Heart right ventricle (tissue), 16 donors: ENCODE results near the gene AKR1D1. TPM values are rescaled to one million over a fixed set of nuclear protein-coding genes. Genes with fewer than 3 reads are reported as not detected.

Experiments
- ATAC-seq, 8 donors: fragments of 200-7000 bp; cut with Tn5 transposase; one replicate each; pipeline ENCODE4 v1.9.1; 2020; ENCODE audit warnings: mild to moderate bottlenecking in 8 of 8, moderate library complexity in 8 of 8, moderate number of reproducible peaks in 1 of 8
- DNase-seq, 2 donors: peaks; one replicate each; pipeline ENCODE4 v3.0.0-alpha.2; 2020
- H3K27ac ChIP-seq, 10 donors: fragments of 200-600 bp; sonication (generic) in 2 of 10; one replicate each; pipeline versions ENCODE4 v1.5.0 to v1.8.0; 2020 to 2022; ENCODE audit warnings: mild to moderate bottlenecking in 3 of 10
- H3K27me3 ChIP-seq, 7 donors: fragments of 200-600 bp; one replicate each; pipeline ENCODE4 v1.8.0; 2021 to 2022; ENCODE audit warnings: mild to moderate bottlenecking in 2 of 7
- H3K36me3 ChIP-seq, 9 donors: fragments of 200-600 bp; sonication (generic) in 1 of 9; one replicate each; pipeline versions ENCODE4 v1.5.0 to v1.8.0; 2020 to 2022; ENCODE audit warnings: mild to moderate bottlenecking in 2 of 9
- H3K4me1 ChIP-seq, 9 donors: fragments of 200-600 bp; sonication (generic) in 1 of 9; one replicate each; pipeline versions ENCODE4 v1.5.0 to v1.8.0; 2020 to 2022; ENCODE audit warnings: mild to moderate bottlenecking in 4 of 9
- H3K4me3 ChIP-seq, 10 donors: fragments of 200-600 bp; sonication (generic) in 2 of 10; one replicate each; pipeline versions ENCODE4 v1.5.0 to v1.8.0; 2020 to 2022; ENCODE audit warnings: mild to moderate bottlenecking in 7 of 10, moderate library complexity in 2 of 10
- H3K9me3 ChIP-seq, 11 donors: fragments of 200-600 bp in 10 of 11; sonication (generic) in 2 of 11; one replicate each; pipeline versions ENCODE4 v1.5.0 to v1.8.0; 2013 to 2022; ENCODE audit warnings: mild to moderate bottlenecking in 2 of 11, control low read depth in 1 of 11, moderate library complexity in 1 of 11
- WGBS, 2 donors: extraction: QIAGEN DNeasy Blood & Tissue Kit; methylation state at CpG; one replicate each; pipeline ENCODE4 v1.1.7; 2013; ENCODE audit warnings: inconsistent platforms in 1 of 2; 5-methylcytosine and 5-hydroxymethylcytosine counted together
- intact Hi-C, 10 donors: fragments of 100-400 bp; cut with DNase I; formaldehyde crosslinking; loops; one replicate each; pipeline versions ENCODE4 v1.11.1 to v1.14.2; 2022
- polyA plus RNA-seq, 2 donors: library from polyadenylated mRNA; stranded (reverse); fragments of 200-250 nt; gene quantifications; one replicate each; pipeline ENCODE4 v1.2.3, GENCODE V29; 2013
- total RNA-seq, 10 donors: library from RNA; stranded (reverse); fragmentation: NEBNext Ultra II Directional in 3 of 10; extraction: Animal tissue kit (Norgen Biotek cat#: 25700) in 3 of 10; gene quantifications; one replicate each; pipeline versions ENCODE4 v1.2.1 to v1.2.4, GENCODE V29; 2021 to 2023
- TF ChIP-seq, protein P1 (sequence below), 9 donors: fragments of 200-600 bp; sonication (generic) in 2 of 9; IDR thresholded peaks; one replicate each; pipeline versions ENCODE4 v1.5.0 to v1.8.0; 2021 to 2022; ENCODE audit warnings: antibody characterized with exemption in 9 of 9, mild to moderate bottlenecking in 5 of 9, moderate library complexity in 1 of 9
- donor health status: Arrhythmogenic right ventricular cardiomyopathy.
- donor health status: ischemic (EF 13 %, LVEDD 7.1; RV severe dilation, severe dysfunction).
- donor health status: healthy with polysubstance abuse.
- donor health status: DM: no; HTN: yes; CAD: no.
- donor health status: DM: no; HTN: no; CAD: no.
- donor health status: ischemic (EF 25% LVEDD 6.9; RV normal size, moderate dysfunction).
- donor health status: ischemic (EF 25% LVEDD 5.7; RV mildly dilated, moderate dysfunction).
- donor health status: healthy.
- donor health status: DM: yes; HTN: yes; CAD: no.
- donor health status: Ischemic cardiomyopathy.
- donor health status: ischemic (EF 35%, LVEDD 5.7; RV mildly dilated, moderate dysfunction).
- donor health status: nonischemic (EF 11% LVEDD 7.7; RV severe dilation, severe dysfunction).
- donor health status: DM: yes; HTN: yes; CAD: no.
- donor health status: PGD.
- donor health status: ischemic (EF 29% LVEDD 5.4; RV normal size, mild dysfunction).
- donor health status: nonischemic (EF 23%, LVEDD 6.1; RV moderate dilation, normal function).

Gene AKR1D1
- total and polyA plus RNA-seq, 12 donors: not detected

DNA sequence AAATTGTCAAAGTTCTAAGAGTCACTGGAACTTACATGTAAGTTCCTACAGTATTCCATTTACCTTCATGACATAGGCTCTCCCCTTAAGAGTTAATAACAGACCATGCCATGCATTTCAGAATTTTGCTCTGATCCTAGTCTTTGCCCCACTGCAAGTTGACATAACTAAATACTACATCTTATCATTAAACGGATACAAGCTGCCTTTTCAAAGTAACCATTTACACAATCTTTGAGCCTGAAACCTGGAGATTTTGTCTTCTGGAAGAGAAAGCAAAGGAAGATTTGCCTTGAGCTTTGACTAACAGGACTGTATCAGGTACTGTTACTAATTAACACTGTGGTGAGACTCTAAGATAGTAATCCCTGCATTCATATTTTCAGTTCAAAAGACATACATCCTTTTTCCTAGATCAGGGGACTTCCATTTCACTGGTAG is 9.3 kb upstream of the AKR1D1 start:
- no peaks in the 10 kb centered on the region for H3K9me3 ChIP-seq
- H3K4me1 ChIP-seq: no peaks in the 10 kb centered on the region
- 57 to 66% methylated on average over 1 of the region's 1 CpG for WGBS, 2 donors
- H3K36me3 ChIP-seq: no peaks in the 10 kb centered on the region
- ATAC-seq: no peak
- TF ChIP-seq, protein P1, sequence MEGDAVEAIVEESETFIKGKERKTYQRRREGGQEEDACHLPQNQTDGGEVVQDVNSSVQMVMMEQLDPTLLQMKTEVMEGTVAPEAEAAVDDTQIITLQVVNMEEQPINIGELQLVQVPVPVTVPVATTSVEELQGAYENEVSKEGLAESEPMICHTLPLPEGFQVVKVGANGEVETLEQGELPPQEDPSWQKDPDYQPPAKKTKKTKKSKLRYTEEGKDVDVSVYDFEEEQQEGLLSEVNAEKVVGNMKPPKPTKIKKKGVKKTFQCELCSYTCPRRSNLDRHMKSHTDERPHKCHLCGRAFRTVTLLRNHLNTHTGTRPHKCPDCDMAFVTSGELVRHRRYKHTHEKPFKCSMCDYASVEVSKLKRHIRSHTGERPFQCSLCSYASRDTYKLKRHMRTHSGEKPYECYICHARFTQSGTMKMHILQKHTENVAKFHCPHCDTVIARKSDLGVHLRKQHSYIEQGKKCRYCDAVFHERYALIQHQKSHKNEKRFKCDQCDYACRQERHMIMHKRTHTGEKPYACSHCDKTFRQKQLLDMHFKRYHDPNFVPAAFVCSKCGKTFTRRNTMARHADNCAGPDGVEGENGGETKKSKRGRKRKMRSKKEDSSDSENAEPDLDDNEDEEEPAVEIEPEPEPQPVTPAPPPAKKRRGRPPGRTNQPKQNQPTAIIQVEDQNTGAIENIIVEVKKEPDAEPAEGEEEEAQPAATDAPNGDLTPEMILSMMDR (IDR thresholded peaks at IDR 0.05): no peak
- H3K27me3 ChIP-seq: peaks cover 0 to 10% (median 0%) of the 10 kb centered on the region in 7 donors
- intact Hi-C loops: no loop called here
- no peak overlapping the region for H3K27ac ChIP-seq
- DNase-seq: no peak
- no peak overlapping the region for H3K4me3 ChIP-seq

DNA sequence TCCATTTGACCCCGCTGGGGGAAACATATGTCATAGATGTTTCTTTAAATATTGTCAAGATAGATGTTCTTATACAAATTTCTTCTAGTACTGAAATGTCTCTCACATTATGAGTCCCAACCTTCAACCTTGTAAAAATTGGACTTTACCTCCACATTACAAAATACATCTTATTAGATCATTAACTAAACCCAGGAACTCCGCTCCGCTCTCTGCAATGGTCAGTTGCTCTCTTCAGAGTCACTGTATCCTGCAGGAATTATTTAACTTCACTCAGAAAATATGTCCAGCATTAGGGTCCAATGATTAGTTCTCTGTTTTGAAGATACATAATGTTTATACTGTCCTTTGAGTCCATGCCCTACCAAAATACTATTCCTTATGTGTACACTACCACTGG is 8.5 kb upstream of the AKR1D1 start:
- ATAC-seq (no peak), DNase-seq (no peak)
- Histone ChIP-seq H3K27ac (no peak overlapping the region), H3K4me1 (no peaks in the 10 kb centered on the region), H3K27me3 (peaks cover 0 to 10% (median 0%) of the 10 kb centered on the region in 7 donors), H3K4me3 (no peak overlapping the region), H3K36me3 (no peaks in the 10 kb centered on the region), H3K9me3 (no peaks in the 10 kb centered on the region)
- TF ChIP-seq, protein P1 (IDR thresholded peaks at IDR 0.05): no peak
- WGBS, 2 donors: 95 to 97% methylated on average over 3 of the region's 3 CpGs
- intact Hi-C loops: no loop called here

DNA sequence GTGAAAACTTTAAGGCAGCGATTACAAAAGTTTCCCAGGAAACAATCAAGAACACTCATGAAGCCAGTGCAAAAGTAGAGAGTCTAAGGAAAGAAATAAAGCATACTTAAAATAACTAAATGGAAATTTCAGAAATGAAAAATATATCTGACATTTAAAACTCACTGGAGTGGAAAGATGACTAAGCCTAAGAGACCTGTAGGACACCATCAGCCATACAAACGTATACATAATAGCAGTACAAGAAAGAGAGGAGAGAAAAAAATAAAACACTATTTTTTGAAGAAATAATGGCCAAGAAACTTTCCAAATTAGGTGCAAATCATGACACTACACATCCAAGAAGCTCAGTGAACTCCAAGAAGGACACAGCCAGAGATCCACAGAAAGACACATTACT is 5.4 kb upstream of the AKR1D1 start:
- no peak for ATAC-seq
- no peak overlapping the region for H3K27ac ChIP-seq
- TF ChIP-seq, protein P1 (IDR thresholded peaks at IDR 0.05): no peak
- no peak overlapping the region for H3K4me3 ChIP-seq
- peaks cover 0 to 8% (median 0%) of the 10 kb centered on the region in 11 donors for H3K9me3 ChIP-seq
- intact Hi-C loops: no loop called here
- WGBS, 2 donors: 89 to 92% methylated on average over 2 of the region's 2 CpGs
- no peaks in the 10 kb centered on the region for H3K36me3 ChIP-seq
- H3K27me3 ChIP-seq: peaks cover 0 to 5% (median 0%) of the 10 kb centered on the region in 7 donors
- DNase-seq: no peak
- no peaks in the 10 kb centered on the region for H3K4me1 ChIP-seq

DNA sequence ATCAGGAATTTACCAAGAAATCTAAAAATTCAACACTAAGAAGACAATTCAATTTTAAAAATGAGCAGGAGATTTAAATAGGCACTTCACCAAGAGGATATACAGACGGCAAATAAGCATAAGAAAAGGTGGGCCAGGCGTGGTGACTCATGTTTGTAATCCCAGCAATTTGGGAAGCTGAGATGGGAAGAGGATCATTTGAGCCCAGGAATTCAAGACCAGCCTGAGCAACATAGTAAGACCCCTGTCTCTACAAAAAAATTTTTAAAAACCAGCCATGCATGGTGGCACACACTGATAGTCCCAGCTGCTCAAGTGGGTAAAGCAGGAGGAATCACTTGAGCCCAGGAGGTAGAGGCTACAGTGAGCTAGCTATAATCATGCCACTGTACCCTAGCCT is 3.5 kb upstream of the AKR1D1 start:
- H3K9me3 ChIP-seq: peaks cover 0 to 8% (median 0%) of the 10 kb centered on the region in 11 donors
- H3K4me3 ChIP-seq: no peak overlapping the region
- H3K4me1 ChIP-seq: no peaks in the 10 kb centered on the region
- TF ChIP-seq, protein P1 (IDR thresholded peaks at IDR 0.05): no peak
- intact Hi-C loops: no loop called here
- ATAC-seq: no peak
- WGBS, 2 donors: 85 to 88% methylated on average over 2 of the region's 2 CpGs
- H3K27me3 ChIP-seq: no peaks in the 10 kb centered on the region
- H3K27ac ChIP-seq: no peak overlapping the region
- DNase-seq: no peak
- no peaks in the 10 kb centered on the region for H3K36me3 ChIP-seq
